ENCODE results near the gene ERV3-1. TPM values are rescaled to one million over a fixed set of nuclear protein-coding genes. Genes with fewer than 3 reads are reported as not detected.
"Not testable (repeated sequence)": the region's sequence is repeated elsewhere in the genome, so short reads cannot be mapped to it uniquely, and the experiment has no call there.

Gene ERV3-1
- total RNA-seq, 1 donor from 2014 or later = 9.8 TPM

DNA sequence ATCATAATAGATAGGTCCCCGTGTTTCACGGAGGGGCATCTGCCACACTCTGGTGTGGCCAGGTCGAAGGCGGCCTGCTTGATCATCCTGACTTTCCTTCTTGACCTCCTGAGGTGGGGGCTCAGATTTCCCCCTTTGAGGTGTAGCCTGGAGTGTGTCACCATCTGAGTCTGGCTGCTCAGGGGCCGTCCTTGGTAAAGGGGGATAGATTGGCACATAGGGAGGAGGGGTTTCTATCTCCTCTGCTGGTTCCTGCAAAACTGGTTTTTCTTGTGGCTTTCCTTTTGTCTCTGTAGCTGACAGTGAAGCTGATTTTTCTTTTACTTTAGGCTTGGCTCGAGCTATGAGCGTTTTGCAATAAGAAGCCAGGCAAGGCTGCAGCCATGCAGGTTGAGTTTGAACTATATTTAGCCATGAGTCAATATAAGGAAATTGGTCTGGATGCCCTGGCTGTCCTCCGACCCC lies 8.5 kb downstream of the ERV3-1 start:
- Mint-ChIP-seq H3K27ac (no peak overlapping the region), H3K4me3 (ENCODE audit: low read depth) (no peak overlapping the region), H3K4me1 (ENCODE audit: low read depth) (no peaks in the 10 kb centered on the region), H3K27me3 (ENCODE audit: low read depth) (no peaks in the 10 kb centered on the region), H3K36me3 (ENCODE audit: low read depth) (peaks cover 53% of the 10 kb centered on the region), H3K9me3 (peaks cover 77% of the 10 kb centered on the region)
- intact Hi-C loops (cut with micrococcal nuclease) = no loop called here
- no peak for DNase-seq (ENCODE audit: low spot score)

GRCh38 chr7:64997164-64997908 lies 9.2 kb downstream of the ERV3-1 start:
- Mint-ChIP-seq H3K4me1 (ENCODE audit: low read depth) (no peaks in the 10 kb centered on the region), H3K4me3 (ENCODE audit: low read depth) (no peak overlapping the region), H3K36me3 (ENCODE audit: low read depth) (peaks cover 48% of the 10 kb centered on the region), H3K27me3 (ENCODE audit: low read depth) (no peaks in the 10 kb centered on the region), H3K9me3 (peaks cover 76% of the 10 kb centered on the region), H3K27ac (no peak overlapping the region)
- intact Hi-C loops (cut with micrococcal nuclease) = no loop called here
- no peak for DNase-seq (ENCODE audit: low spot score)

GRCh38 chr7:64996305-64996704 lies 10.2 kb downstream of the ERV3-1 start:
- peaks cover 46% of the 10 kb centered on the region for H3K36me3 Mint-ChIP-seq (ENCODE audit: low read depth)
- DNase-seq (ENCODE audit: low spot score) = no peak
- intact Hi-C loops (cut with micrococcal nuclease) = no loop called here
- peaks cover 79% of the 10 kb centered on the region for H3K9me3 Mint-ChIP-seq
- no peaks in the 10 kb centered on the region for H3K4me1 Mint-ChIP-seq (ENCODE audit: low read depth)
- H3K4me3 Mint-ChIP-seq (ENCODE audit: low read depth) = no peak overlapping the region
- no peaks in the 10 kb centered on the region for H3K27me3 Mint-ChIP-seq (ENCODE audit: low read depth)
- H3K27ac Mint-ChIP-seq = no peak overlapping the region

GRCh38 chr7:64993901-64994300 lies 12.6 kb downstream of the ERV3-1 start:
- peaks cover 30% of the 10 kb centered on the region for H3K36me3 Mint-ChIP-seq (ENCODE audit: low read depth)
- H3K4me3 Mint-ChIP-seq (ENCODE audit: low read depth) = no peak overlapping the region
- no peak overlapping the region for H3K27ac Mint-ChIP-seq

GRCh38 chr7:64992971-64993370 lies 13.5 kb downstream of the ERV3-1 start:
- intact Hi-C loops (cut with micrococcal nuclease) = no loop called here
- no peak for DNase-seq (ENCODE audit: low spot score)
- Mint-ChIP-seq H3K36me3 (ENCODE audit: low read depth) (peaks cover 22% of the 10 kb centered on the region), H3K4me1 (ENCODE audit: low read depth) (no peaks in the 10 kb centered on the region), H3K9me3 (peaks cover 75% of the 10 kb centered on the region), H3K27ac (no peak overlapping the region), H3K27me3 (ENCODE audit: low read depth) (no peaks in the 10 kb centered on the region), H3K4me3 (ENCODE audit: low read depth) (no peak overlapping the region)

More at GRCh38 chr7:64993901-64994300, 12.6 kb downstream of the ERV3-1 start:
- Mint-ChIP-seq H3K4me1 (ENCODE audit: low read depth) (no peaks in the 10 kb centered on the region), H3K27me3 (ENCODE audit: low read depth) (no peaks in the 10 kb centered on the region), H3K9me3 (peaks cover 75% of the 10 kb centered on the region)
- intact Hi-C loops (cut with micrococcal nuclease) = no loop called here
- no peak for DNase-seq (ENCODE audit: low spot score)

DNA sequence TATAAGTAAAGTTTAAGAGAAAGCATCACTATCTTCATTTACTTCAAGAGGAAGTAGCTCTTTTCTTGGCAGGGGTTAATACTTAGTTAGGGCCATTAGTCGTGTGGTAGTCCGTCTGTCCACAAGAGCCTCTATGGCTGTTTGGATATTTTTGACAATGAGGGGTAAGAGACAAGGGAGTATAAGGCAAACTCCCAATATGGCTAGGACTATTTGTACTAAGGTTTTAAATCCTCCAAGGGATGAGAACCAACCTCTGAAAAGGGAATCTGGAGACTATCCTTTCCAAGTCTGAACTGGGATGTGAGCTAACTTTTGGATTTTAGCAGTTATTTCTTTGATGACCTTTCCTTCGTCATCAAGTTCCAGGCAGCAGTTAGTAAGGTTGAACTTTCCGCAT lies 15.6 kb downstream of the ERV3-1 start, which contains the start of gene ZNF117:
ZNF117 (minus strand) TSS at position 101 of the 400 bp plus-strand sequence.
- Mint-ChIP-seq H3K27ac (no peak within 1 kb of the TSS), H3K4me1 (ENCODE audit: low read depth) (no peaks in the 10 kb centered on the region), H3K36me3 (ENCODE audit: low read depth) (peaks cover 23% of the 10 kb centered on the region), H3K4me3 (ENCODE audit: low read depth) (no peak within 1 kb of the TSS), H3K9me3 (peaks cover 81% of the 10 kb centered on the region), H3K27me3 (ENCODE audit: low read depth) (no peaks in the 10 kb centered on the region)
- intact Hi-C loops (cut with micrococcal nuclease) = no loop called here
- no peak for DNase-seq (ENCODE audit: low spot score)

DNA sequence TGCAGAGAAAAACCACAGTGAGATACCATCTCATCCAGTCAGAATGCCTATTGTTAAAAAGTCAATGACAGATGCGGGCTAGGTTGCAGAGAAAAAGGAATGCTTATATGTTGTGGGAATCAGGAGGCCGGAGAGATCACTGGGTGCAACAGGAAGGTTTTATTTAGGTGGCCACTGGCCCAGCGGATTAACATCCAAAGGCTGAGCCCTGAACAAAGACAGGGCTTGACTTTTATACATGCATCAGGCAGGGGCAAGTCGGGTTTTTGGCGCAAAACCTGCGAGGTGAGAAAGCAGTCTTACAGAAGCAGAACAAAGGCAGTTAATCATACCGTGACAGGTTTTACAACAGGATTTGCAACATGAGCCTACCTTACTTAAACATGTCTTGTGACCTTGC lies 16.3 kb downstream of the ERV3-1 start:
- Mint-ChIP-seq H3K27ac (no peak overlapping the region), H3K36me3 (ENCODE audit: low read depth) (peaks cover 23% of the 10 kb centered on the region), H3K9me3 (peaks cover 78% of the 10 kb centered on the region), H3K4me1 (ENCODE audit: low read depth) (no peaks in the 10 kb centered on the region), H3K4me3 (ENCODE audit: low read depth) (no peak overlapping the region), H3K27me3 (ENCODE audit: low read depth) (no peaks in the 10 kb centered on the region)
- intact Hi-C loops (cut with micrococcal nuclease) = no loop called here
- no peak for DNase-seq (ENCODE audit: low spot score)

DNA sequence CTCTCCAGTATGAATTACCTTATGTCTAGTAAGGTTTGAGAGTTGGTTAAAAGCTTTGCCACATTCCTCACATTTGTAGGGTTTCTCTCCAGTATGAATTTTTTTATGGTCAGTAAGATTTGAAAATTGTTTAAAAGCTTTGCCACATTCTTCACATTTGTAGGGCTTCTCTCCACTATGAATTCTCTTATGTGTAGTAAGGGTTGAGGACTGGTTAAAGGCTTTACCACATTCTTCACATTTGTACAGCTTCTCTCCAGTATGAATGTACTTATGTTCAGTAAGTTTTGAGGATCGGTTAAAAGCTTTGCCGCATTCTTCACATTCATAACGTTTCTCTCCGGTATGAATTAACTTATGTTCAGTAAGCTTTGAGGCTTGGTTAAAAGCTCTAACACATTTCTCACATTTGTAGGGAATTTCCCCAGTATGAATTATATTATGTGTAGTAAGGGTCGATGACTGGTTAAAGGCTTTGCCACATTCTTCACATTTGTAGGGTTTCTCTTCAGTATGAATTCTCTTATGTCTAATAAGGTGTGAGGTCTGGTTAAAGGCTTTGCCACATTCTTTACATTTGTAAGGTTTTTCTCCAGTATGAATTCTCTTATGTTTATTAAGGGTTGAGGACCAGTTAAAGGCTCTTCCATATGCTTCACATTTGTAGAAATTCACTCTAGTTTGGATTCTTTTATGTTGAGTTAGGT lies 27.8 kb downstream of the ERV3-1 start:
- no peak for DNase-seq (ENCODE audit: low spot score)
- Mint-ChIP-seq H3K27ac (no peak overlapping the region), H3K27me3 (ENCODE audit: low read depth) (no peaks in the 10 kb centered on the region), H3K36me3 (ENCODE audit: low read depth) (peaks cover 34% of the 10 kb centered on the region), H3K4me1 (ENCODE audit: low read depth) (no peaks in the 10 kb centered on the region), H3K9me3 (peaks cover 84% of the 10 kb centered on the region), H3K4me3 (ENCODE audit: low read depth) (no peak overlapping the region)
- intact Hi-C loops (cut with micrococcal nuclease) = no loop called here

- DNase-seq (ENCODE audit: low spot score) = no peak
- Mint-ChIP-seq H3K27ac (no peak overlapping the region), H3K9me3 (peaks cover 27% of the 10 kb centered on the region), H3K4me1 (ENCODE audit: low read depth) (no peaks in the 10 kb centered on the region), H3K27me3 (ENCODE audit: low read depth) (no peaks in the 10 kb centered on the region), H3K36me3 (ENCODE audit: low read depth) (no peaks in the 10 kb centered on the region), H3K4me3 (ENCODE audit: low read depth) (no peak overlapping the region)
- intact Hi-C loops (cut with micrococcal nuclease) = no loop called here
Measured at GRCh38 chr7:64965594-64965993, 40.9 kb downstream of the ERV3-1 start.

DNA sequence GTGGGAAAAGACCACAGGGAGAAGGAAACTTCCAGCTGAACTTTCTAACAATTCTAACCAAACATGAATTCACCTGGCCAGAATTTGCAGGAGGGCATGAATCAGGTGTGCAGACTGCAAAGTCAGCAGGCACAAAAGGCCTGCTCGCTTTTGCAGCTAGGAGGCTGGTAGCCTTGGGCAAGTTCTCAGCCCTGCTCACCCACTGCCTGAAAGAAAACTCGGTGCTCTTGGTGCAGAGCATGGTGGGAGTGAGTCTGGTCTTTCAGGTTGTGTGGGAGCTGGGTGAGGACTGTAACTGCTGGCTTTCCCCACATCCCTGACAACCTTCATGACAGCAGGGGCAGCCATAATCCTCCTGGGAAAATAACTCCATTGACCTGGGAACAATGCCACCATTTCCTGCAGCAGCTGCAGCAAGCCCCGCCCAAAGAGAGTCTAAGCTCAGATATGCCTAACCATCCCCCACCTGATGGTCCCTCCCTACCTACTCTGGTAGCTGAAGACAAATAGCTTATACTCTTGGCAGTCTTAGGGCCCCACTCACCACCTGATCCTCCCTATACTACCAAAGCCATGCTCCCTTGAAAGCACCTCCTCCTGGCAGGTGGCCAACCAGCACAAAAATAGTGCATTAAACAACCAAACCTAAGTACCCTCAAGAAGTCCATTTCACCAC lies 47.3 kb downstream of the ERV3-1 start:
- Mint-ChIP-seq H3K27ac (no peak overlapping the region), H3K4me1 (ENCODE audit: low read depth) (no peaks in the 10 kb centered on the region), H3K4me3 (ENCODE audit: low read depth) (no peak overlapping the region), H3K36me3 (ENCODE audit: low read depth) (no peaks in the 10 kb centered on the region), H3K27me3 (ENCODE audit: low read depth) (no peaks in the 10 kb centered on the region), H3K9me3 (peaks cover 25% of the 10 kb centered on the region)
- intact Hi-C loops (cut with micrococcal nuclease) = no loop called here
- no peak for DNase-seq (ENCODE audit: low spot score)

DNA sequence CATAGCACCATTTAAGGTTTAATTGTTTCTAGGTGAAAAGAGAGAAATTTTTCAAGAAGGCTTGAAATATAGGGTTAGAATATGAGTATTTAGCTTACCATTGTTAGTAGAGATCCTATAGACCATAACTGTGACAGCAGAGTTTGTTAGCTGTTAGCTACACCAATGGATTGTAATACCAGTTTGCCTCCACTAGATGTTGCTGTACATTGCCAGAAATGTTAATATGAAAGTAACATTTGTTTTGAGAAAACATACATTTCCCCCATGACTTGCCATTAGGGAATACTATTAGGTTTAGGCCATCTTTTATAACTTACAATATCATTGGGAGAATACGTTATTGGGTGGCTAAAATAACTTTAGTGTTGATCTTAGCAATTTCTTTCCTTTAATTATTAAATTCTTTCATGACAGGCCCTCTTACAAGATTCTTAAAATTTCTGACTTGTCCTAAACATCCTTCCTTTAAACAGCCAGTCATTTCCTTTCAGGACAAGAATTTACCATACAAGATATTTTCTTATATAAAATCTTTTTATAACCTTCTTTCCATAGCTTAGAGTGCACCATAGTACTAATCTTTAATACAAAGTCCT lies 55.1 kb downstream of the ERV3-1 start:
- intact Hi-C loops (cut with micrococcal nuclease) = loop anchor here (1.0 to 5.0 kb wide), 2 partner anchors 266 to 356 kb away; no protein-coding TSS in a partner anchor
- H3K36me3 Mint-ChIP-seq (ENCODE audit: low read depth) = no peaks in the 10 kb centered on the region
- peaks cover 21% of the 10 kb centered on the region for H3K27me3 Mint-ChIP-seq (ENCODE audit: low read depth)
- H3K27ac Mint-ChIP-seq = no peak overlapping the region
- peaks cover 3% of the 10 kb centered on the region for H3K9me3 Mint-ChIP-seq
- H3K4me1 Mint-ChIP-seq (ENCODE audit: low read depth) = no peaks in the 10 kb centered on the region
- no peak overlapping the region for H3K4me3 Mint-ChIP-seq (ENCODE audit: low read depth)
- DNase-seq (ENCODE audit: low spot score) = no peak

DNA sequence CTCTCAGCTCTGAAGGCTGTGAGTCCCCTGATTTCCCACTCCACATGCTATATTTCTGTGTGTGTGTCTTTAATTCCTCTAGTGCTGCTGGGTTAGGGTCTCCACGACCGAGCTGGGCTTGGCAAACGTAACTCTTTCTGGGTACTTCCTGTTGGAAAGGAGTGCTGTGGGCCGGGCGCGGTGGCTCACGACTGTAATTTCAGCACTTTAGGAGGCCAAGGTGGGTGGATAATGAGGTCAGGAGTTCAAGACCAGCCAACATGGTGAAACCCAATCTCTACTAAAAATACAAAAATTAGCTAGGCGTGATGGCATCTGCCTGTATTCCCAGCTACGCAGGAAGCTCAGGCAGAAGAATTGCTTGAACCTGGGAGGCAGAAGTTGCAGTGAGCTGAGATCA lies 55.8 kb downstream of the ERV3-1 start:
- DNase-seq (ENCODE audit: low spot score); H3K9me3 Mint-ChIP-seq; H3K4me1 Mint-ChIP-seq (ENCODE audit: low read depth); H3K36me3 Mint-ChIP-seq (ENCODE audit: low read depth); H3K4me3 Mint-ChIP-seq (ENCODE audit: low read depth); H3K27ac Mint-ChIP-seq: not testable (repeated sequence)
- peaks cover 26% of the 10 kb centered on the region for H3K27me3 Mint-ChIP-seq (ENCODE audit: low read depth)
- intact Hi-C loops (cut with micrococcal nuclease) = loop anchor here (1.0 to 5.0 kb wide), 2 partner anchors 267 to 357 kb away; no protein-coding TSS in a partner anchor
